Smooth muscle cell of the brain vasculature (primary cell): ENCODE data around the gene NOTCH3.

Experiments
- DNase-seq: peaks from one replicate; pipeline ENCODE4 v3.0.0-alpha.2; 2012; ENCODE audit warnings: low read depth, low spot score

The NOTCH3 gene

DNA sequence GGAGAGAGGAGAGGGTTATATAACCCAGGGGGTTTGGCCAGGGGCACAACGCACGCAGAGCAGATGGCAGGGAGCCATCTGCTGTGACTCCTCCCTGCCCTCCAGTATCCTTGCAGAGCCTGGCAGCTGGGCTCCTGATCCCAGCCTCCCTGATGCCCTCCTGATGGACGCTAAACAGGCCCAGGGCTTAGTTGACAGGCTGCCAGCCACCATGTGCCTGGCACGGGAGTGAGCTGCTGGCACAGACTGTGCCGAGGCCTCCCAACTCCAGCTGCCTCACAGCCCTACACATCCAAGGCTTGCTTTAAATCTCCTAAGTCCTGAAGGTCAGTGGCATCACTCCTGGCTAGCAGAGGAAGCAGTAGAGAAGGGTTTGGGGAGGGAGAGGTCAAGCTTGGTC is 76.9 kb downstream of the NOTCH3 start:
- no peak for DNase-seq

DNA sequence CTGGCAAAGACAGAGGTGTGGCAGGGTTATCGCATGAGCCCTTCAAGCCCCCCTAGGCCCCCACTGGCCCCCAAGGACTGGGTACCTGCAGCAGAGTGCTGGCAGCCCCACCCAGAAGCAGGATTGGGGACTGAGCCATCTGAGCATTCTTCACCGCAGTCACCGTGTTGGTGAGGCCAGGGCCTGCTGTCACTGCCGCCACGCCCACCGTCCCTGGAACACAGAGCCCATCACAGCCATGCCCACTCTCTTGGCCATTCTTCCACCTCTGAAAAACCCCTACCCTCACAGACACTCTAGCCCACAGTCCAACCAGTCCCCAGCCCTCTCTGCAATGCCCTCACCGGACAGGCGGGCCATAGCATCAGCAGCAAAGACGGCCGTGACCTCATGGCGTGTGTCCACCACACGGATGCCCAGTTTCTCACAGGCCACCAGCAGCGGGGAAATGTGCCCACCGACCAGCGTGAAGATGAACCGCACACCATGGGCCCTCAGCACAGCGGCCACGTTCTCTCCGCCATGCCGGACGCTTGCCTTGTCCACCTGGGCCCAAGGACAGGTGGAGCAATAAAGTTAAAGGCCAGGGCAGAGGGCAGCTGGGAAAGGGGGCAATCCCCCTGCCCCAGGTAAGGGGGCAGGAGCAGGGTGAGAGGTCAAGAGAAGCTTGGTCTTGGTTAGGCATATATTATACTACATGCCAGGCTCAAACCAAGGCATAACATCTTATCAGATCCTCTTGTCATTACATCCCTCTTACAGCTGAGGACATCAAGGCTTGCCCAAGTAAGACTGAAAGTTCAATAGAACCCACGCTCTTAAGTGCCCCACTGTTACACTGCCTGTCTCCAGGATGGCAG is 77.5 kb downstream of the NOTCH3 start:
- DNase-seq: no peak

DNA sequence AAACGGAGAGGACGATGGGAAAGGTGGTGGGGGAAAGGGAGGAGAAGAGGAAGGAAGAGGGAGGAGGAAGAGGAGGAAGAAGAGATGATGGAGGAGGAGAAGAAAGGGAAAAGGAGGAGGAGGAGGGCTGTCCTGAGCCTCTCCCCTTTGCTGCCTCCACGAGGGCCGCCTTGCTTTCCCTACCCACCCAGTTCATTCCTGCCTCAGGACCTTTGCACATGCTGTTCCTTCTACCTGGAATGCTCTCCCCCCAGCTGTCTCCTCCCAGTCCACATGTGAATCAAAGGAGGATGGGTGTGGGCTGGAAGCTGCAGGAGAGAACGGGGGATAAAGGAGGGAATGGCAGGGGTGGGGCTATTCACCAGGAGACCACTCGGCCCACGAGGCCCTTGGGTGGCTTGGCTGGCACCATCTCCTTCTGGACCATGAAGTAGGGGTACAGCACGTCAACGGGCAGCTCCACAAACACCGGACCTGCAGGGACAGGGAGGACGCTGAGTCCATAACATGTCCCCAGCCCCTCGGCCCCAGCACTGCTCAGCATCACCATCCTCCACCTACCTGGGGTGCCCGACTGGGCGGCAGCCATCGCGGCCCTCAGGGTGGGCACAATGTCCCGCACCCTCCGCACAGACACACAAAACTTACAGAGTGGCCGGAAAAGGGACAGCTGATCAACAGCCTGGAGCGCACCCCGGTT is 78.3 kb downstream of the NOTCH3 start:
- no peak for DNase-seq

DNA sequence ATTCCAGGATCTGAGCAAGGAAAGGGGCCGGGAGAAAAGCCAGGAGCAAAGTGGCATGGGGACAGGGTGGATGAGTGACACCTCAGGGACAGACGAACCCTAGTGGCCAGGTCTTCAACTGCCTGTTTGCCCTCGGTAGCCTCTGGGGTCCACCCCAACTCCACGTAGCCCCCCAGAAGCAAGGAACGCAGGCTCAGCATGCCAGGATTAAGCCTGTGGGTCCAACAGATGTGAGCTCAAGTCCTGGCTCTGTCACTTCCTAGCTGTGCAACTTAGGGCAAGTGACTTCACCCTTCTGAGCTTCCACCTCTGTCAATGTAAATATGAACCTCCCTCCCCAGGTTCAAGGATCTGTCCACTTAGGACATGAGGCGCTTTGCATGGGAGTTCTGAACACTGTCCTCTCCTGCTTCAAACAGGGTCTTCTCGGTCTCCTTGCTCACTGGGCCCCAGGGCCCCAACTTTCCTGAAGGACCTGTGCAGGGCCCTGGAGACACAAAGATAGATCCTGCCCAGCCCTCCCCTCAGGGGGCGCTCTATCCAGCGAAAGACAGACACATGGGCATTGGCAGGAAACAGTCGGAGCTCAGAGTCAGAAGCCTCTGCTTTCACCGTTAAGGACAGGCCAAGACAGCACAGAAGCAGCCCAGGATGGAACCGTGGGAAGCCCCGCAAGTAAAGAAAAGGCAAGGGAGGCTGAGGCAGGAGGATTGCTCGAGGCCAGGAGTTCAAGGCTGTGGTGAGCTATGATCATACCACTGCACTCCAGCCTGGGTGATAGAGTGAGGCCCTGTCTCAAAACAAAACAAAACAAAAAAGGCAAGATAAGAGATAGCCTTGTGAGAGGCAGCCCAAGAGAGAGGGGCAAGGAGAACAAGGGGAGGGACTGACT is 80.4 kb downstream of the NOTCH3 start:
- no peak for DNase-seq

DNA sequence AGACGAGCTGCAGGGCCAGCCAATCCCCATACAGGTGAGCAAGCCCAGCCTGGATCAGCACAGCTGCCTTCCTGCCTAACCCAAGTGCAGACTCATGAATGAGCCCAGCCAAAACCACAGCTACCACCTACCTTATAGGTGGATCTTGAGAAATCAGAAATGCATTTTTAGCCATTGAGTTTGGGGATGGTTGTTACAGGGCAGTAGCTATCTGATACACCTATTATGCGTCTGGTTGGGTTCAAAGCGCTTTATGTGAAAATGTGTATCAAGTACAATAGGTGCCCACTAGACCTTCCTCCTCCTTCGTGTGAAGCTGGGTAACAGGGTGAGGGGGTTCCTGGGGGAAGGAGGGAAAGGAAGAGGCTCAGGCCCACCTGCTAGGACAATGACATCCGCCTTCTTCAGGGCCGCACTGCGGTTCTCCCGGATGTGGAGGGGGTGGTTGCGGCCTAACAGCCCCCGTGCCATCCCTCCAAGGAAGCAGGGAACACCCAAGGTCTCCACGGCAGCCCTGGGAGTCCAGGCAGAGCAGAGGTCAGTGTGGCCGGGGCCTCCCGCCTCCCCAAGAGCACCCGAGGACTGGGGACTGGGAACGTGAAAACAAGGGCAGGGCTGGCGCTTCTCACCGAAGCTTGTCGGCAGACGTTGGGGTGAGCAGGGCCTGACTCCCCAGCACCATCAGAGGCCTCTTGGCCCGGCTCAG is 81.9 kb downstream of the NOTCH3 start:
- no peak for DNase-seq

DNA sequence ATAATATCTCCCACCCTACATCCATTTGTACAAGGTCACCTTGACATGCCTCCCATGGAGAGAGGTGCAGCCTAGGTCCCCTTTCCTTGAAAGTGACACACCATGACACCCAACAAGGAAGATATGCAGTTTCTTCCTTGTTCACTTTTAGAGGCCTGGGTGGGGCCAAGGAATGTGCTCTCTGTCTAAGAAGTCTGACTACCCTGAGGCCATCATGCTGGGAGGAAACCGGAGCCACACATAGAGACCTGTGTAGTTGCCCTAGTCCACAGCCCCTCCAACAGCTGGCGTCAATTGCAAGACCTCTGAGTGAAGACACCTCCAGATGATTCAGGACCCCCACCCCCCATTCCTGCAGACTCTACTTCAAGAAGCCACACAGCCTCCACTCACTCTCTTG is 82.5 kb downstream of the NOTCH3 start:
- no peak for DNase-seq

DNA sequence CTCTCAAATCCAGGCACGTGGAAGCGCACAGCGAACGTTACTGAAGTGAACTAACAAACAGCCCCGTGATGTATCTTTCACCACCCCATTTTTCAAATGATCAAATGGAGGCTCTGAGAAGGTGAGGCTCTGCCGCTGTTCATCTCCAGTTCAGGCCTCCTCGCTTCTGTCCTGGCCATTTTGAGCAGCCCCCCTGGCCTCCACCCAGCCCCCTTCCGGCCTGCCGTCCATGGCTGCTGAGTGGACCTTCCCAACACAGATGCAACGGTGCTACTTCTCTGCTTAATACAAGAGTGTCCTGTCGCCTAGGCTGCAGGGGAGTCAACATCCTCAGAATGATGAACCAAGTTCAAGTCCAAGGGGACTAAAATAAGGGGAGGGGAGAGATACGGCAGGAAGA is 83.9 kb downstream of the NOTCH3 start:
- no peak for DNase-seq

DNA sequence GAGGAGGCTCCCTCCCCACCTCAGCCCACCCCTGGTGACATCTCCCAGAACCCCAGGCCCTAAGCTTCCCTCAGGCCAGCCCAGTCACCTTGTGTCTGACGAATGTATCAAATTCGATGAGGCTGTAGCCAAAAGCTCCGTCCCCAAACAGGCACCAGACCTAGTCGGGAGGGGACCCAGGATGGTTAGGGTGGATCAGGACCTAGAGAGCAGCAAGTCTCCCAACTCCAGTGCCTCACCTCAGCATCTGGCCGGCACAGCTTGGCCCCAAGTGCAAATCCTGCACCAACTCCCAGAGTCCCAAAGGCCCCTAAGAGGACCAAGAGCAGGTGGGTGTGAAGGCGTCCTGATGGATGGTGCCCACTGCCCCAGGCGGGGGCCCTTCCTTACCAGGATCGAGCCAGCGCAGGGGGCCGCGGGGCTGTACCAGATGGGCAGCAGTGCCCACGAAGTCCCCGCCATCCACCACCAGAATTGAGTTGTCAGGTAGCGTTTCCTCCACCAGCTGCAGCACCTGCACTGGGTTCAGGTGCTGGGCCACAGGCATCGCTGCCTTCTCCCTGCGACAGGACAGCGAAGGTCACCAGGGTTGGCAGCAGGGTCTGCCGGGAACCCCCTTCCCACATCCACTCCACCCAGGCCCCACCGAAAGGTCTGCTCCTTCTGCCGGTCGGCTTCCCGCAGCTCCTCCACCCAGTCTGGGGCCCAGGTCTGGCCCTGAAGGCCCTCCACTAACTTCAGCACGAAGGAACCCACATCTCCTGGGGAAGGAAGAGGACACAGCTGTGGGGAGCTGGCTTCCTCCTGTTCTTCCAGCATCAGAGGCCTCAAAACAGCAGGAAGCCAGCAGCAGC is 84.8 kb downstream of the NOTCH3 start:
- DNase-seq: no peak

DNA sequence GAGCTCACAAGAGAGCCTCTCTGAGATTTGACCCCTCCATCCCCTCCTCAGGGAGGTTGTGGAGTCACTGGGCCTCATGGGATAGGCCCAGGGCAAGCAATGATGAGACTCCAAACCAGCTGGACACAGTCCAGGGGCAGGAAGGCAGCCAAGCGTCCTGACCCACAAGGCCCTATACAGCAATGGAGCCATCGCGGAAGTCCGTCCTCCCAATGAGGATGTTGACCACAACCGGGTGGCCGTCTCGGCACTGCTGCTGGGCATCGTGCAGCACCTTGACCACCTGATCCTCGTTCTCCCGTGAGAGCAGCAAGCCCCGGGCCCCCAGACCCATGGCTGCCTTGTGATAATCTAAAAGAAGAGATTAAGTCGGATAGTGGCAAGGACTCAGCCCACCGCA is 85.7 kb downstream of the NOTCH3 start:
- DNase-seq: no peak

DNA sequence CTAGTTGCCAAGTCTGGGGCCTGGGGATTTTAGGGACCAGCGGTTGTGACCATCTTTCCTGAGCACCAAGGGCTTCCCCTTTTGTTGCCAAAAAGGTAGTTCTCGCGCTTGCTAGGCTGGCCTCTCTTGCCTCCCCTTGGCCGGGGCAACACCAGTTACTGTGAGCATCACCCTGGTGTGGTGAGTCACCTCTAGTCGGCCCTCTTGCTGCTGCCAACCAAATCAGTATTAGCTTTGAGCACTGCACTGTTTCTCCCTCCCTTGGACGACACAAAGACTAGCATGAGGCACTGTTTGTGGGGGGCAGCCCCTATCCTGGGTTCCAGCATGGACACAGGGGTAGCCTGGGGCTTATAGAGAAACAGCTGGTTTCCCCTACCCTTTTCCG is 86.6 kb downstream of the NOTCH3 start:
- DNase-seq: no peak

DNA sequence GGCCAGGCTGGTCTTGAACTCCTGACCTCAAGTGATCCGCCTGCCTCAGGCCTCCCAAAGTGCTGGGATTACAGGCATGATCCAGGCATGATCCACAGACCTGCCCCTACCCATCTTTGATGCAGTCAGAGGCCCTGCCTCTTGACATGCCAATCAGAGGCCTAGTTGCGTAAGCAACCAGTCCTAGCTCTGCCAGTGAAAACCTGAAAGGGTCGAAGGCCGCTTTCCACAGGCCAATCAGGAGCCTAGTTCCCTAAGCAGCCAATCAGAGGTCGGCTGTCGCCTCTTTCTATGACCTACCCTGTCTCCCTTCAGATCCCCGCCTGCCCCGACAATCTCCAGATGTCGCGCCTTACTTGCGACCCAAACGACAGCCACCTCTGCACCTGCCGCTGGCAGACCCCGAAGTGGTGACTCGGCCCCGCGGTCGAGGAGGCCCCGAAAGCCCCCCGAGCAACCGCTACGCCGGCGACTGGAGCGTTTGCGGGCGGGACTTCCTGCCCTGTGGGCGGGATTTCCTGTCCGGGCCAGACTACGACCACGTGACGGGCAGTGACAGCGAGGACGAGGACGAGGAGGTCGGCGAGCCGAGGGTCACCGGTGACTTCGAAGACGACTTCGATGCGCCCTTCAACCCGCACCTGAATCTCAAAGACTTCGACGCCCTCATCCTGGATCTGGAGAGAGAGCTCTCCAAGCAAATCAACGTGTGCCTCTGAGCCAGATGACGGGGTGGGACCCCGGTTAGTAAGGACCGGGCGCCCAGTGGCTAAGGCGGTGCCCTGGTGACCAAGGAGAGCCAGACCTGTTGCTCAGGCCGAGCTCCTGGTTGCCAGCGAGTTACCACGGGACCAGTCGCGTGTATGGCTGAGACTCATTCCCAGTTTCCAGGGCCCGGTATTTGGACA is 87.3 kb downstream of the NOTCH3 start:
- DNase-seq: no peak

DNA sequence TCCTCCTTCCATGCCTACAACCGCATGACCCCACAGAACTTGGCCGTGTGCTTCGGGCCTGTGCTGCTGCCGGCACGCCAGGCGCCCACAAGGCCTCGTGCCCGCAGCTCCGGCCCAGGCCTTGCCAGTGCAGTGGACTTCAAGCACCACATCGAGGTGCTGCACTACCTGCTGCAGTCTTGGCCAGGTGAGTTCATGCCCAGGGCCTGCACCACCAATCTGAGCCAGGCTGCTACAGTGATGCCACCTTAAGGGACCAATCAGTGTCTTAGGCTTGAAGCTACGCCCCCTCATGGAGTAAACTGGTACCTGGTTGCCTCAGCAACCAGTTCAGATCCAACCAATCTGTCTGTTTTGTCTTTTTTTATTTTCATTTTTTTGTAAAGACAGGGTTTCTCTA is 88.4 kb downstream of the NOTCH3 start:
- DNase-seq: no peak

DNA sequence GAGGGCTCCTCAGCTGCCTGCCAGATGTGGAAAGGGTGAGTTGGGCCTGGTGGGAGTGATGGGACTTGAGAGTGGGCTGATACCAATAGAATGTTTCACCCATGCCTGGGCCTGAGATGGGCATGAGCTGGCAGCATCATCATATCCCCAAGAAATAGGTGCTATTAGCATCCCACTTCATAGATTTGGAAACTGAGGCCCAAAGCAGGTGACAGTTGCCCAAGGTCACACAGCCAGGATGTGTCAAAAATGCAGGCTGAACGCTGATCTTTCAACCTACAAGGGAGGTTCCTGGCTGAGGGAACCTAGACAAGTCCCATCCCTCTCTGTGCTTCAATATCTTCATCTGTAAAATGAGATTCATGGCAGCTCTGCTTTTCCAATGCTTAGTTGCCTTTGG is 89.0 kb downstream of the NOTCH3 start:
- no peak for DNase-seq

DNA sequence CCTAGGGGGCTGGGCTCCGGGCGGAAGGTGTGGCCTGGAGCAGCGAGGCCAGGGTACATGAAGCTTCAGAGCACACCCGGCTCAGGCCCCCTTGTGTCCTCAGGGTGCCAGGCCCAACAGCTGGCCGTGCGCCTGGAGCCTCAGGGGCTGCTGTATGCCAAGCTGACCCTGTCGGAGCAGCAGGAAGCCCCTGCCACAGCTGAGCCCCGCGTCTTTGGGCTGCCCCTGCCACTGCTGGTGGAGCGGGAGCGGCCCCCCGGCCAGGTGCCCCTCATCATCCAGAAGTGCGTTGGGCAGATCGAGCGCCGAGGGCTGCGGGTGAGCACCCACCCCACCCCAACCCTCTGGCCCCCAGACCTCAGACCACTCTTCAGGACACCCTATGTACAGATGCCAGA is 90.4 kb downstream of the NOTCH3 start:
- DNase-seq: no peak

DNA sequence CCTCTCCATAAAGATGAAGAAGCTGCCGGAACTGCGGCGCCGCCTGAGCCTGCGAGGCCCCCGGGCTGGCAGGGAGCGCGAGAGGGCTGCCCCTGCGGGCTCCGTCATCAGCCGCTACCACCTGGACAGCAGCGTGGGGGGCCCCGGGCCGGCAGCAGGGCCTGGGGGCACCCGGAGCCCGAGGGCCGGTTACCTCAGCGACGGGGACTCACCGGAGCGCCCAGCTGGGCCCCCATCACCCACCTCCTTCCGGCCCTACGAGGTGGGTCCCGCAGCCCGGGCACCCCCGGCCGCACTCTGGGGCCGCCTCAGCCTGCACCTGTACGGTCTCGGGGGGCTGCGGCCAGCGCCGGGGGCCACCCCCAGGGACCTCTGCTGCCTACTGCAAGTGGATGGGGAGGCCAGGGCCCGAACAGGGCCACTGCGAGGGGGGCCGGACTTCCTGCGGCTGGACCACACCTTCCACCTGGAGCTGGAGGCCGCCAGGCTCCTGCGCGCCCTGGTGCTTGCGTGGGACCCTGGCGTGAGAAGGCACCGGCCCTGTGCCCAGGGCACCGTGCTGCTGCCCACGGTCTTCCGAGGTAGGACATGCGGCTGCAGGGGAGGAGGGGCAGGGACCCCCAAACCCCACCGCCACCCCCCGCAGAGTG is 90.9 kb downstream of the NOTCH3 start:
- DNase-seq: no peak
